WERI-Rb-1 (cell line): ENCODE data around the gene MGST2.

Experiments
- DNase-seq: peaks from one replicate; pipeline ENCODE4 v3.0.0-alpha.2; 2020
- H3K27ac ChIP-seq: fragments of 250-450 bp; sonication (Bioruptor Pico); 2 replicates; pipeline ENCODE4 v1.5.1; 2020; ENCODE audit warnings: mild to moderate bottlenecking, moderate library complexity
- H3K27me3 ChIP-seq: fragments of 250-450 bp; sonication (Bioruptor Pico); 2 replicates; pipeline ENCODE4 v1.5.1; 2021; ENCODE audit warnings: mild to moderate bottlenecking, low read depth, moderate library complexity; ENCODE audit not compliant: insufficient read depth, severe bottlenecking
- H3K36me3 ChIP-seq: fragments of 250-450 bp; sonication (Bioruptor Pico); 2 replicates; pipeline ENCODE4 v1.5.1; 2020; ENCODE audit warnings: mild to moderate bottlenecking, moderate library complexity
- H3K4me3 ChIP-seq: 2 replicates; pipeline ENCODE4 v1.5.1; 2011; ENCODE audit warnings: low read depth, mild to moderate bottlenecking, control low read depth, low read length
- H3K9me3 ChIP-seq: fragments of 250-450 bp; sonication (Bioruptor Pico); 2 replicates; pipeline ENCODE4 v1.5.1; 2021; ENCODE audit warnings: mild to moderate bottlenecking, moderate library complexity; ENCODE audit not compliant: severe bottlenecking
- CTCF ChIP-seq: IDR thresholded peaks from 2 replicates; pipeline ENCODE4 v1.5.1; 2011; ENCODE audit warnings: low read depth, mild to moderate bottlenecking, control low read depth, inconsistent platforms, low read length

Gene MGST2

GRCh38 chr4:139658586-139659382, 6.8 kb upstream of the MGST2 start:
- no peak overlapping the region for H3K4me3 ChIP-seq
- TF ChIP-seq CTCF, result no peak
- DNase-seq, result no peak
- no peaks in the 10 kb centered on the region for H3K27me3 ChIP-seq
- no peaks in the 10 kb centered on the region for H3K9me3 ChIP-seq
- H3K27ac ChIP-seq, result no peak overlapping the region
- no peaks in the 10 kb centered on the region for H3K36me3 ChIP-seq

GRCh38 chr4:139659735-139660424, 5.7 kb upstream of the MGST2 start:
- Histone ChIP-seq H3K36me3 (no peaks in the 10 kb centered on the region), H3K4me3 (no peak overlapping the region), H3K27ac (no peak overlapping the region), H3K9me3 (no peaks in the 10 kb centered on the region), H3K27me3 (no peaks in the 10 kb centered on the region)
- no peak for TF ChIP-seq CTCF
- DNase-seq, result no peak

- H3K4me3 ChIP-seq, result no peak overlapping the region
- no peak for DNase-seq
- H3K9me3 ChIP-seq, result no peaks in the 10 kb centered on the region
- no peaks in the 10 kb centered on the region for H3K36me3 ChIP-seq
- TF ChIP-seq CTCF, result no peak
- no peak overlapping the region for H3K27ac ChIP-seq
- H3K27me3 ChIP-seq, result no peaks in the 10 kb centered on the region
These were observed 5.0 kb upstream of the MGST2 start for GRCh38 chr4:139660568-139661043.

GRCh38 chr4:139663561-139664138, 2.0 kb upstream of the MGST2 start:
- Histone ChIP-seq H3K27me3 (no peaks in the 10 kb centered on the region), H3K9me3 (no peaks in the 10 kb centered on the region), H3K4me3 (no peak overlapping the region), H3K27ac (no peak overlapping the region), H3K36me3 (no peaks in the 10 kb centered on the region)
- DNase-seq, result no peak
- TF ChIP-seq CTCF, result no peak

- Histone ChIP-seq H3K27me3 (no peaks in the 10 kb centered on the region), H3K27ac (peak overlapping the region; percentile 5; the same call in 1 of the 2 replicates)
These were observed 1.2 kb upstream of the MGST2 start for GRCh38 chr4:139664442-139664841.

More at GRCh38 chr4:139664442-139664841, 1.2 kb upstream of the MGST2 start:
- H3K9me3 ChIP-seq, result no peaks in the 10 kb centered on the region
- no peak overlapping the region for H3K4me3 ChIP-seq
- TF ChIP-seq CTCF, result no peak
- H3K36me3 ChIP-seq, result no peaks in the 10 kb centered on the region
- no peak for DNase-seq
